H1 (cell line): ENCODE results near the gene TEX30. TPM values are rescaled to one million over a fixed set of nuclear protein-coding genes. Genes with fewer than 3 reads are reported as not detected.

Experiments
- CTCF ChIA-PET: fragments of 300-600 bp; sonication (Branson Sonifier 250); formaldehyde crosslinking; loops from one replicate; lab custom pipeline; 2021; ENCODE audit not compliant: partially characterized antibody; lab: Charles Lee
- POLR2A ChIA-PET: fragments of 300-600 bp; sonication (Branson Sonifier 250); formaldehyde crosslinking; loops from one replicate; lab custom pipeline; 2021; ENCODE audit warnings: inconsistent platforms; ENCODE audit not compliant: partially characterized antibody; lab: Charles Lee
- DNase-seq, 2 experiments: peaks; one replicate each; pipeline versions ENCODE4 v3.0.0 to v3.0.0-alpha.2; 2010 to 2022; ENCODE audit warnings: low spot score in 2 of 2, low read depth in 1 of 2, mixed read lengths in 1 of 2
- FAIRE-seq: peaks from 2 replicates; lab custom pipeline; 2011; peaks lifted over from hg19 to GRCh38; lab: Jason Lieb, UNC
- H2AFZ ChIP-seq: 2 replicates; pipeline ENCODE4 v1.8.1; 2012; ENCODE audit warnings: low read length, inconsistent platforms
- H2AK5ac ChIP-seq: 2 replicates; pipeline ENCODE4 v1.6.1; 2013; ENCODE audit warnings: low read depth, low read length
- H2BK120ac ChIP-seq: replicated peaks from 2 replicates; pipeline ENCODE3; 2013; ENCODE audit warnings: low read depth, low read length, inconsistent platforms
- H2BK12ac ChIP-seq: 2 replicates; pipeline ENCODE4 v1.6.1; 2013; ENCODE audit warnings: low read depth, low read length
- H2BK15ac ChIP-seq: 2 replicates; pipeline ENCODE4 v1.6.1; 2013; ENCODE audit warnings: low read length
- H2BK20ac ChIP-seq: 2 replicates; pipeline ENCODE4 v1.6.1; 2013; ENCODE audit warnings: low read length
- H2BK5ac ChIP-seq: 2 replicates; pipeline ENCODE4 v1.6.1; 2013; ENCODE audit warnings: low read depth, low read length
- H3K14ac ChIP-seq: 2 replicates; pipeline ENCODE4 v1.6.1; 2013; ENCODE audit warnings: inconsistent platforms; ENCODE audit not compliant: insufficient read length
- H3K18ac ChIP-seq: 2 replicates; pipeline ENCODE4 v1.6.1; 2013; ENCODE audit warnings: low read length; ENCODE audit errors: extremely low read depth
- H3K23ac ChIP-seq: 2 replicates; pipeline ENCODE4 v1.6.1; 2013; ENCODE audit warnings: inconsistent platforms; ENCODE audit not compliant: insufficient read length
- H3K23me2 ChIP-seq: 2 replicates; pipeline ENCODE4 v1.6.1; 2013; ENCODE audit warnings: low read depth, low read length
- H3K27ac ChIP-seq: 2 replicates; pipeline ENCODE4 v1.6.1; 2011; ENCODE audit warnings: low read depth, low read length, inconsistent platforms
- H3K27me3 ChIP-seq, 4 experiments: replicated peaks in 1 of 4; 1 replicate in 1 of 4; 2 replicates in 3 of 4; pipeline versions ENCODE4 v1.6.1 to v1.8.1; 2011 to 2013; ENCODE audit warnings: low read length in 3 of 4, mild to moderate bottlenecking in 3 of 4, inconsistent platforms in 2 of 4, mixed read lengths in 2 of 4, moderate library complexity in 1 of 4; ENCODE audit not compliant: control insufficient read depth in 3 of 4, insufficient read depth in 3 of 4; ENCODE audit errors: extremely low read depth in 1 of 4
- H3K36me3 ChIP-seq, 4 experiments: 2 replicates each; pipeline versions ENCODE4 v1.6.1 to v1.8.1; 2011 to 2013; ENCODE audit warnings: mild to moderate bottlenecking in 4 of 4, low read length in 3 of 4, moderate library complexity in 2 of 4, control low read depth in 1 of 4, inconsistent platforms in 1 of 4; ENCODE audit not compliant: insufficient read depth in 4 of 4, control insufficient read depth in 2 of 4
- H3K4ac ChIP-seq: replicated peaks from 2 replicates; pipeline ENCODE3; 2013; ENCODE audit warnings: low read length, low read depth, mixed read lengths, inconsistent platforms; ENCODE audit not compliant: insufficient read length
- H3K4me1 ChIP-seq, 4 experiments: replicated peaks in 1 of 4; 1 replicate in 1 of 4; 2 replicates in 3 of 4; pipeline versions ENCODE4 v1.6.1 to v1.8.1; 2011 to 2013; ENCODE audit warnings: low read length in 3 of 4, inconsistent platforms in 2 of 4, mixed read lengths in 1 of 4; ENCODE audit not compliant: insufficient read depth in 4 of 4, control insufficient read depth in 3 of 4
- H3K4me2 ChIP-seq, 2 experiments: 2 replicates each; pipeline versions ENCODE4 v1.6.1 to v1.8.1; 2011 to 2013; ENCODE audit warnings: low read depth in 2 of 2, low read length in 2 of 2, control low read depth in 1 of 2, inconsistent platforms in 1 of 2, mild to moderate bottlenecking in 1 of 2; ENCODE audit not compliant: insufficient read depth in 1 of 2
- H3K4me3 ChIP-seq, 4 experiments: fragments of 200-600, 300-600 bp in 1 of 4; sonication (generic), shearing (Covaris generic), sonication (Bioruptor Twin) in 1 of 4; 2 replicates each; pipeline versions ENCODE4 v1.5.1 to v1.8.1; 2011 to 2016; ENCODE audit warnings: low read length in 4 of 4, low read depth in 3 of 4, control low read depth in 2 of 4, inconsistent platforms in 2 of 4, mild to moderate bottlenecking in 2 of 4, mixed read lengths in 1 of 4, moderate library complexity in 1 of 4; ENCODE audit not compliant: insufficient read depth in 2 of 4; ENCODE audit errors: extremely low read depth in 1 of 4
- H3K56ac ChIP-seq: replicated peaks from 2 replicates; pipeline ENCODE3; 2013; ENCODE audit warnings: low read depth, mild to moderate bottlenecking, mixed read lengths, low read length, inconsistent platforms; ENCODE audit not compliant: insufficient read length
- H3K79me1 ChIP-seq: 2 replicates; pipeline ENCODE4 v1.6.1; 2013; ENCODE audit warnings: low read depth, low read length, control low read depth
- H3K79me2 ChIP-seq, 2 experiments: 2 replicates each; pipeline versions ENCODE4 v1.6.1 to v1.8.1; 2012 to 2013; ENCODE audit warnings: low read length in 2 of 2, mild to moderate bottlenecking in 2 of 2, inconsistent platforms in 1 of 2; ENCODE audit not compliant: insufficient read depth in 2 of 2, control insufficient read depth in 1 of 2
- H3K9ac ChIP-seq, 4 experiments: replicated peaks in 1 of 4; 1 replicate in 1 of 4; 2 replicates in 3 of 4; pipeline versions ENCODE4 v1.6.1 to v1.8.1; 2011 to 2013; ENCODE audit warnings: low read depth in 3 of 4, low read length in 3 of 4, control low read depth in 2 of 4, mild to moderate bottlenecking in 2 of 4, moderate library complexity in 2 of 4, inconsistent platforms in 1 of 4; ENCODE audit errors: extremely low read depth in 1 of 4
- H3K9me3 ChIP-seq, 2 experiments: 2 replicates each; pipeline versions ENCODE4 v1.6.1 to v1.8.1; 2012 to 2013; ENCODE audit warnings: mild to moderate bottlenecking in 2 of 2, moderate library complexity in 2 of 2, control low read depth in 1 of 2, inconsistent platforms in 1 of 2, low read depth in 1 of 2, low read length in 1 of 2, mixed read lengths in 1 of 2; ENCODE audit not compliant: insufficient read depth in 2 of 2
- H4K20me1 ChIP-seq, 2 experiments: replicated peaks in 1 of 2; 2 replicates each; pipeline versions ENCODE3 to v1.8.1; 2011 to 2013; ENCODE audit warnings: inconsistent platforms in 2 of 2, low read length in 2 of 2, mild to moderate bottlenecking in 1 of 2; ENCODE audit not compliant: insufficient read depth in 2 of 2, control insufficient read depth in 1 of 2
- H4K5ac ChIP-seq: 2 replicates; pipeline ENCODE4 v1.6.1; 2013; ENCODE audit warnings: low read length, low read depth, mixed read lengths, inconsistent platforms; ENCODE audit not compliant: insufficient read length
- H4K8ac ChIP-seq: 2 replicates; pipeline ENCODE4 v1.8.0; 2013; ENCODE audit warnings: mild to moderate bottlenecking, moderate library complexity, low read length, inconsistent platforms; ENCODE audit not compliant: insufficient read depth; ENCODE audit errors: extremely low read depth
- H4K91ac ChIP-seq: replicated peaks from 2 replicates; pipeline ENCODE3; 2013; ENCODE audit warnings: low read length, mixed read lengths, inconsistent platforms; ENCODE audit not compliant: insufficient read length
- CBX5 ChIP-seq: fragments of 300-800, 300-1000 bp; sonication (generic); IDR thresholded peaks from 2 replicates; pipeline ENCODE4 v1.7.1; 2016; ENCODE audit warnings: antibody characterized with exemption, low read length, low read depth
- WGBS, 2 experiments: shearing (Covaris generic) in 1 of 2; methylation state at CpG; one replicate each; pipeline versions ENCODE4 v1.1.6 to v1.1.7; 2013 to 2015; ENCODE audit warnings: low lambda C conversion rate in 2 of 2, mixed read lengths in 2 of 2, inconsistent platforms in 1 of 2, low coverage in 1 of 2, missing lambda C conversion rate in 1 of 2; ENCODE audit not compliant: insufficient replicate concordance in 2 of 2, insufficient coverage in 1 of 2, insufficient read length in 1 of 2; ENCODE audit errors: extremely low coverage in 1 of 2, missing lambda C conversion rate in 1 of 2; 5-methylcytosine and 5-hydroxymethylcytosine counted together
- polyA plus RNA-seq, 7 experiments: library from polyadenylated mRNA; depleted of rRNA in 3 of 7; stranded (reverse) in 5 of 7; unstranded in 2 of 7; fragments of >200 nt in 5 of 7; fragments of 200-250 nt in 2 of 7; gene quantifications; 1 replicate in 5 of 7; 2 replicates in 1 of 7; 4 replicates in 1 of 7; pipeline versions ENCODE4 v1.2.1 to v1.2.3, GENCODE V29; 2011 to 2013; ENCODE audit warnings: missing spikeins in 2 of 7, mixed read lengths in 2 of 7
- total RNA-seq: library from RNA; stranded (reverse); fragmentation: NEBNext Ultra II Directional; extraction: Animal tissue kit (Norgen Biotek cat#: 25700); gene quantifications from 2 replicates; pipeline ENCODE4 v1.2.1, GENCODE V29; 2021

Gene TEX30
- total and polyA plus RNA-seq, 2 of the 8 experiments (the other 6 are each of a cell fraction or from before 2014, with no cell fraction given): 6.5 to 10.3 TPM

DNA sequence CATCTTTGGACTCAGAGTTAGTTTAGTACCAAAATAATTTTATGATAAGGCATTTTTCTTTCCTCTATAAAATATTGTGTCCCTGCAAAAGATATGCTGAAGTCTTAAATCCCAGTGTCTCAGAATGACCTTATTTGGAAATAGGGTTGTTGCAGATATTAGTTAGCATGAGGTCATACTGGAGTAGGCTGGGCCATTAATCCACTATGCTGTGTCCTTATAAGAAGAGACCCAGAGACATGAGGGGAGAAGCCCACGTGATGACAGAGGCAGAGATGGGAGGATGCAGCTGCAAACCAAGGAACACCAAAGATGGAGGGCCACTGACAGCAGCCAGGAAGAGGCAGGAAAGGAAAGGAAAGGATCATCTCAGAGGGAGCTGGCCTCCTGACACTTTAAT is 18.8 kb upstream of the TEX30 start:
- Histone ChIP-seq H3K9me3 (no peaks in the 10 kb centered on the region), H3K14ac (no peak overlapping the region), H3K79me2 (no peaks in the 10 kb centered on the region), H3K23me2 (no peaks in the 10 kb centered on the region), H3K4me3 (no peak overlapping the region), H3K23ac (no peak overlapping the region), H3K9ac (no peak overlapping the region), H4K20me1 (peaks cover 0 to 2% of the 10 kb centered on the region in 2 experiments), H3K18ac (no peak overlapping the region), H3K27me3 (no peaks in the 10 kb centered on the region; a peak in 1 of 7 replicates), H3K27ac (no peak overlapping the region), H4K5ac (no peak overlapping the region), H2BK120ac (no peak overlapping the region), H2BK12ac (no peak overlapping the region), H2BK20ac (no peak overlapping the region), H3K56ac (no peak overlapping the region), H3K79me1 (no peaks in the 10 kb centered on the region), H3K4ac (no peak overlapping the region), H2BK15ac (no peak overlapping the region), H4K8ac (no peak overlapping the region), H4K91ac (no peak overlapping the region), H3K4me2 (no peak overlapping the region), H2BK5ac (no peak overlapping the region), H3K36me3 (peaks cover 0 to 23% (median 6%) of the 10 kb centered on the region in 4 experiments; a peak in 3 of 8 replicates), H3K4me1 (peaks cover 0 to 11% (median 6%) of the 10 kb centered on the region in 4 experiments; a peak in 3 of 7 replicates), H2AK5ac (no peak overlapping the region), H2AFZ (no peak overlapping the region)
- ChIA-PET POLR2A (no interaction called here), CTCF (interaction anchor here (0.6 to 0.9 kb wide), 3 partner anchors 196 to 221 kb away, joined by 3 read pairs; partner anchors contain the start of gene TPP2)
- no peak for DNase-seq
- no peak for TF ChIP-seq CBX5
- no peak for FAIRE-seq
- WGBS, 2 experiments: 69% methylated on average over 1 of the region's 1 CpG; no CpG with 5 or more reads in 1 of the 2 experiments
